ENCODE data around the gene PIGZ. TPM values are rescaled to one million over a fixed set of nuclear protein-coding genes. Genes with fewer than 3 reads are reported as not detected.
A peak's percentile ranks its signal among the peaks of the same experiment; 100 is the strongest.

Gene PIGZ
- total RNA-seq, 4 donors from 2014 or later = 5.5 to 10.2 (median 8.4) TPM

DNA sequence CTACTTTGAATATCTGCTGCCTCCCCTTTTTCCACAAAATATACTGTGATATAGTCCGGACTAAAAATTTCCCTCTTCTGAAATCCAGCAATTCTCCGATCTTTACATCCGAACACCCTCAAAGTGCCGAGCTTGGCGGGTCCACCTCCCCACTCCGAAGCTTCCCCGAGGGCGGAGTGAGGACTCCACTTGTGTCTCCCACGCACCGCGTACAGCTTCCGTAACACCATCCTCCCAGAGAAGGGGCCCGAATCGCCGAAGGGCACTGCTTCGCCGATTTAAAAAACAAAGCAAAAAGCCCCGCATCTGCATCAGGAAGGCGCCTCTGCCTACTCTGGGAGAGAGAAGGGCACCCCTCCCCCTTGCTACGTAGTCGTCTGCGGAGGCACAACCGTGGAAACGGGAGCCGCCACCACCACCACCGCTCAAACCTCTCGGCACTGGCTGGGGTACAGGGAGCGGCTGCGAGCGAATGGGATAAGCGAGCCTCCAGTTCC is 26.9 kb downstream of the PIGZ start:
- DNase-seq (ENCODE audit: low spot score) (peak; percentile 32), ATAC-seq (ENCODE audit: low FRiP score) (peak; percentile 52)
- TF ChIP-seq, protein P1, sequence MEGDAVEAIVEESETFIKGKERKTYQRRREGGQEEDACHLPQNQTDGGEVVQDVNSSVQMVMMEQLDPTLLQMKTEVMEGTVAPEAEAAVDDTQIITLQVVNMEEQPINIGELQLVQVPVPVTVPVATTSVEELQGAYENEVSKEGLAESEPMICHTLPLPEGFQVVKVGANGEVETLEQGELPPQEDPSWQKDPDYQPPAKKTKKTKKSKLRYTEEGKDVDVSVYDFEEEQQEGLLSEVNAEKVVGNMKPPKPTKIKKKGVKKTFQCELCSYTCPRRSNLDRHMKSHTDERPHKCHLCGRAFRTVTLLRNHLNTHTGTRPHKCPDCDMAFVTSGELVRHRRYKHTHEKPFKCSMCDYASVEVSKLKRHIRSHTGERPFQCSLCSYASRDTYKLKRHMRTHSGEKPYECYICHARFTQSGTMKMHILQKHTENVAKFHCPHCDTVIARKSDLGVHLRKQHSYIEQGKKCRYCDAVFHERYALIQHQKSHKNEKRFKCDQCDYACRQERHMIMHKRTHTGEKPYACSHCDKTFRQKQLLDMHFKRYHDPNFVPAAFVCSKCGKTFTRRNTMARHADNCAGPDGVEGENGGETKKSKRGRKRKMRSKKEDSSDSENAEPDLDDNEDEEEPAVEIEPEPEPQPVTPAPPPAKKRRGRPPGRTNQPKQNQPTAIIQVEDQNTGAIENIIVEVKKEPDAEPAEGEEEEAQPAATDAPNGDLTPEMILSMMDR (IDR thresholded peaks at IDR 0.05) = no peak

DNA sequence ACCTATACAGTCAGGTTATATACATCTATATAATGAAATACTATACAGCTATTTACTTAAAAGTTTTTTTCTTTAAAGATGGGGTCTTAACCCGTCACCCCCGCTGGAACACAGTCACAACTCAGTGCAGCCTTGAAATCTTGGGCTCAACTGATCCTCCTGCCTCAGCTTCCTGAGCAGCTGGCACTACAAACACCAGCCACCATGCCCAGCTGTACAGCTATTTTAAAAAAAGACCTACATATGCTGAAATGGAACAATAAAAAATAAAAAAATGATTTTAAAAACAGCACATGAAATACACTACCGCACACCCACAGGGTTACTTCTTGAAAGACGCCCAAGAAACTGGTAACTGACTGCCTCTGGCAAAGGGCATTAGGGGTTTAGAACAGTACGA is 30.1 kb downstream of the PIGZ start:
- no peak for DNase-seq (ENCODE audit: low spot score)
- ATAC-seq (ENCODE audit: low FRiP score) = no peak
- TF ChIP-seq, protein P1 (IDR thresholded peaks at IDR 0.05) = no peak

DNA sequence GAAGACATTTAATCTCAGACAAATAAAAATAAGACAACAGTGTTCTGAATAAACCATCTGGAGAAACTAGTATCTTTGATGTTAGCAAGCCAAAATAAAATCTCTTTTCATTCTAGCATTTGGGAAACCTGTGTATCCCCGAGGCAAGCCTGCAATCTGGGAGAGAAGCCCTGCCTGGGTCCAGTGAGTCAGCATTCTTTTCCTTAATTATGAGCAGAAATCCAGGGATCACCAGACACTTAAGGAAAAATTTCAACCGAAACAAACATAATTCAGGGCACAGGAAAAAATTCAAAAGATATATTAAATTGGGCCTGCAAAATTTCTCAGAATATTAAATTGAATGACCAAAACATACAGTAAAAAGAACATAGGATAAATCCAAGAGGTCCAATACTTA is 30.5 kb downstream of the PIGZ start:
- no peak for DNase-seq (ENCODE audit: low spot score)
- TF ChIP-seq, protein P1 (IDR thresholded peaks at IDR 0.05) = no peak
- no peak for ATAC-seq (ENCODE audit: low FRiP score)

DNA sequence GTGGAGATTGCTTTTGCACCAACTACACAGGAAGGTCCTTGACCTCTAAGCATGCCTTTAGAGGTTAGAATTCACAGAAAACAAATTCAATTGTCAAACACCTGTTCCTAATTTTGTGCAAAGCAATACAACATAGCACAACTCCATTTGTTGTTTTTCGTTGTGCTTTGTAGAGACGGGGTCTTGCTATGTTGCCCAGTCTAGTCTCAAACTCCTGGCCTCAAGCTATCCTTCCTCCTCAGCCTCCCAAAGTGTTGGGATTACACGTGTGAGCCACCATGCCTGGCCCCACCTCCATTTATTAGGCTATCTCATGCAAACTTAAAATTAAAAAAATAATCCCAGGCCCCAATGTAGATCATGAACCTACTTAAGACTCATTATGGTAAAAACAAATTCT is 32.3 kb downstream of the PIGZ start:
- ATAC-seq (ENCODE audit: low FRiP score) (no peak), DNase-seq (ENCODE audit: low spot score) (no peak)
- TF ChIP-seq, protein P1 (IDR thresholded peaks at IDR 0.05) = no peak

DNA sequence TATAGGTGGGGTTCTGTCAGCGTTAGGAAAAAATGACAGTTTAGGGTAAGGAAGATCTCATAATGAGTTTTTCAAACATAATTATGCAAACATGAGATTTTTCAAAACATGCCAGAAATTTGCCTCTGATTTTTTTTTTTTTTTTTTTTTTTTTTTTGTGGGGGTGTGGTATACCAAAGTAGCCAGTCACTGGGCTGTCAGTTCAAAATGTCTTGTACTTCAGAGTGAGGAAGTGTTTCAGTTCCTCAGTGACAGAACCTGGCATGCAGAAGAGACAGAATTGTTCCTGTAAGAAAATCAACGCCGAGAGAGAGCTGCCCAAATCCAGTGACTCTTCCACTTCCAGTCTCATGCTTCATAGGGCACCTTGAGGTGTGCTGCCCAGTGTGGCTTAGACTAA is 36.0 kb downstream of the PIGZ start:
- TF ChIP-seq, protein P1 (IDR thresholded peaks at IDR 0.05) = no peak
- ATAC-seq (ENCODE audit: low FRiP score) = no peak
- no peak for DNase-seq (ENCODE audit: low spot score)

DNA sequence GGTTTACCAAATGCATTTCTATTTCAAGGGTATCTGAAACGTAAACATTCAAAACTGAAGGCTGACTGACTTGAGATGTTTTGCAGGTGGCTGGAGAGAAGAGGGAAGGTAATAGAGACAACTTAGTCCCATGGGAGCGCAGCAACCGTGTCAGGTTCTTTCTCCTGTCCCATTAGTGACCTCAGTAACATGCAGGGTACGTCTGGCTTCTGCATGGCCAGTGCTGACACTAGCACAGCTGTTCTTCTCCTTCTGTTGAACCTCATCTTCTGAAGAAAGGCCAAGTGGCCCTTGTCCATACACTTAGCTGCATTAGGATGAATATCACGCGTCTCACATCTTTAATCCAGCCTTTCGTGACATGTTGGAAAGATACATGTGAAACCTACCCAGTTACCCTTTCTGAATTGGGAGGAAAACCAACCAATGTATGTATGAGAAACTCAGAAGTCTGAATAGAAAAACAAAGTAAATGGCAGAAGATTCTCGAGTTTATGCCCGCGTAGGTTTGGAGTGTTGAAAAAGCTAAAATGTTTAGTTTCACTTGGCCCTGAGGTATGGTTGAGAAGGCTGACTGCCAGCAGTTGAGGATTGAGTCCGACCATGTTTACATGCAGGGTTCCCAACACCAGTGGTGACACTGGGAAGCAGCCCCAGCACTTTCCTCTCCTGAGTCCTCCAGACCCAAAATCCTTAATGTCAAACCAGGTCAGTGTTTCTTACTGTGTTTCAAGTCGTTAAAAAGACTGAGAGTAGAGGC is 36.6 kb downstream of the PIGZ start:
- DNase-seq (ENCODE audit: low spot score) (no peak), ATAC-seq (ENCODE audit: low FRiP score) (no peak)
- TF ChIP-seq, protein P1 (IDR thresholded peaks at IDR 0.05) = no peak

DNA sequence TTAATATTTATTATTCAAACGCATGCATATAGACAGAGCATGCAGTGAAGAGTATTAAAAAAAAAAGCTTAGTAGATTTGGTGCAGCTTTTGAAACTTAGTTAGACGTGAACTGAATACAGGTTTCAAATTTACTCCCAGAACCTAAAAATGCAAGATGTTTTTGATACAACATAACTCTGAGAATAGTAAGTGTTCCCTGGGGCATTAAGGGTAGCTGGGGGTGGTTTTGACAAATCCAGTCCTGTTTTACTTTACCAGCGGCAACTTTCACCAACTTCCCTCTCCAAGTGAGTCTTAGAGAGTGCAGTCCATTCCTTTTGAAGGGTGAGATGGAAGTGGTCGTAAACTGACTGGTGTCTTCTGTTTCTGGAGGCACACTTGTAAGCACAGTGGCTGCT is 37.5 kb downstream of the PIGZ start:
- no peak for ATAC-seq (ENCODE audit: low FRiP score)
- TF ChIP-seq, protein P1 (IDR thresholded peaks at IDR 0.05) = no peak

More for the DNA sequence above, 37.5 kb downstream of the PIGZ start:
- no peak for DNase-seq (ENCODE audit: low spot score)

Data from omental fat pad (tissue), 4 donors.